OCI-LY1 (cell line): ENCODE data around the gene CRAMP1.

Source experiments
- H2AFZ ChIP-seq: fragments of 200-600 bp; sonication (generic), shearing (Covaris generic); 2 replicates; pipeline ENCODE4 v1.6.0; 2014; ENCODE audit warnings: antibody characterized with exemption, mild to moderate bottlenecking, low read length
- H3F3A ChIP-seq: fragments of 200-600 bp; sonication (generic), shearing (Covaris generic); 2 replicates; pipeline ENCODE4 v1.6.0; 2014; ENCODE audit warnings: mild to moderate bottlenecking, antibody characterized with exemption, low read length, moderate library complexity; ENCODE audit not compliant: insufficient read depth
- H3K27ac ChIP-seq: fragments of 200-600 bp; sonication (generic); 2 replicates; pipeline ENCODE4 v1.5.1; 2014; ENCODE audit warnings: low read length, mixed run types, mild to moderate bottlenecking, low read depth; ENCODE audit not compliant: poor library complexity, severe bottlenecking
- H3K27me3 ChIP-seq: fragments of 200-600 bp; sonication (generic); 2 replicates; pipeline ENCODE4 v1.6.0; 2014; ENCODE audit warnings: antibody characterized with exemption, mild to moderate bottlenecking, low read length, moderate library complexity; ENCODE audit not compliant: insufficient read depth
- H3K36me3 ChIP-seq: fragments of 200-600 bp; sonication (generic); 2 replicates; pipeline ENCODE4 v1.6.1; 2014; ENCODE audit warnings: mild to moderate bottlenecking, antibody characterized with exemption, low read length, moderate library complexity, mixed read lengths; ENCODE audit not compliant: insufficient read depth
- H3K4me1 ChIP-seq: fragments of 200-600 bp; sonication (generic); 2 replicates; pipeline ENCODE4 v1.5.1; 2014; ENCODE audit warnings: mild to moderate bottlenecking, low read length, moderate library complexity; ENCODE audit not compliant: insufficient read depth, severe bottlenecking
- H3K4me2 ChIP-seq: fragments of 200-600 bp; sonication (generic), shearing (Covaris generic); 2 replicates; pipeline ENCODE4 v1.6.1; 2014; ENCODE audit warnings: low read length
- H3K4me3 ChIP-seq: fragments of 200-600 bp; sonication (generic); 2 replicates; pipeline ENCODE4 v1.5.1; 2014; ENCODE audit warnings: low read length, low read depth, mild to moderate bottlenecking, mixed read lengths; ENCODE audit not compliant: poor library complexity, severe bottlenecking
- H3K79me2 ChIP-seq: fragments of 200-600 bp; shearing (Covaris generic); 2 replicates; pipeline ENCODE4 v1.6.1; 2016; ENCODE audit warnings: mixed run types, low read length, mixed read lengths; ENCODE audit not compliant: insufficient read depth
- H3K9ac ChIP-seq: fragments of 200-600 bp; sonication (generic), shearing (Covaris generic); 2 replicates; pipeline ENCODE4 v1.6.1; 2014; ENCODE audit warnings: mild to moderate bottlenecking, low read length, mixed read lengths
- H3K9me2 ChIP-seq: fragments of 200-600 bp; sonication (generic), shearing (Covaris generic); 2 replicates; pipeline ENCODE4 v1.6.1; 2014; ENCODE audit warnings: low read depth, mild to moderate bottlenecking, low read length, mixed read lengths
- H3K9me3 ChIP-seq: fragments of 200-600 bp; shearing (Covaris generic); 2 replicates; pipeline ENCODE4 v1.6.1; 2014; ENCODE audit warnings: low read length, mixed read lengths
- H4K20me1 ChIP-seq: fragments of 200-600 bp; sonication (generic), shearing (Covaris generic); 2 replicates; pipeline ENCODE4 v1.6.0; 2016; ENCODE audit warnings: mild to moderate bottlenecking, low read length; ENCODE audit not compliant: insufficient read depth
- EZH2 ChIP-seq: fragments of 200-600 bp; sonication (generic), shearing (Covaris generic); IDR thresholded peaks from 2 replicates; pipeline ENCODE4 v1.8.0; 2017; ENCODE audit warnings: borderline replicate concordance, mixed run types, mild to moderate bottlenecking, antibody characterized with exemption, low read length, moderate library complexity, mixed read lengths
- TF ChIP-seq, protein P1 (sequence below): fragments of 200-600 bp; sonication (generic), shearing (Covaris generic); IDR thresholded peaks from 2 replicates; pipeline ENCODE4 v1.5.1; 2017; ENCODE audit warnings: mild to moderate bottlenecking, antibody characterized with exemption, low read length, moderate library complexity, mixed read lengths

The CRAMP1 gene

DNA sequence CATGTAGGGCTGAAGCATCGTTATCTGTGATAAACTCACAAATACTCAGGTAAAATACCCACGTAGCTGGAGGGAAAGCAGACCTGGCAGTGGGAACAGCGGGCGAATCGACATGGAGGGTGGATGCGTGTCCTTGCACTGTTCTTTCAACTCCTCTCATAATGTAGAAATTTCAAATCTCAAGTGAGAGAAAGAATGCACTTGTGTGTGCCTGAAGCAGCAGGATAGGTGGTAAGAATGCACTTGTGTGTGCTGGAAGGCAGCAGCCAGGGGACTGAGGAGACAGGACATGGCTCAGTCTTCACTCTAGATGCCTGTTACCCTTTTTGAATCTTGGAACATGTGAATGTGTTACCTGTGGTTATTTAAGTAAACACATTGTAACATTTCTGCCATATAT lies 10.7 kb upstream of the CRAMP1 start:
- TF ChIP-seq, protein P1, sequence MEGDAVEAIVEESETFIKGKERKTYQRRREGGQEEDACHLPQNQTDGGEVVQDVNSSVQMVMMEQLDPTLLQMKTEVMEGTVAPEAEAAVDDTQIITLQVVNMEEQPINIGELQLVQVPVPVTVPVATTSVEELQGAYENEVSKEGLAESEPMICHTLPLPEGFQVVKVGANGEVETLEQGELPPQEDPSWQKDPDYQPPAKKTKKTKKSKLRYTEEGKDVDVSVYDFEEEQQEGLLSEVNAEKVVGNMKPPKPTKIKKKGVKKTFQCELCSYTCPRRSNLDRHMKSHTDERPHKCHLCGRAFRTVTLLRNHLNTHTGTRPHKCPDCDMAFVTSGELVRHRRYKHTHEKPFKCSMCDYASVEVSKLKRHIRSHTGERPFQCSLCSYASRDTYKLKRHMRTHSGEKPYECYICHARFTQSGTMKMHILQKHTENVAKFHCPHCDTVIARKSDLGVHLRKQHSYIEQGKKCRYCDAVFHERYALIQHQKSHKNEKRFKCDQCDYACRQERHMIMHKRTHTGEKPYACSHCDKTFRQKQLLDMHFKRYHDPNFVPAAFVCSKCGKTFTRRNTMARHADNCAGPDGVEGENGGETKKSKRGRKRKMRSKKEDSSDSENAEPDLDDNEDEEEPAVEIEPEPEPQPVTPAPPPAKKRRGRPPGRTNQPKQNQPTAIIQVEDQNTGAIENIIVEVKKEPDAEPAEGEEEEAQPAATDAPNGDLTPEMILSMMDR, result no peak
- TF ChIP-seq EZH2, result no peak
- no peak overlapping the region for H3K4me3 ChIP-seq
- H3K9me2 ChIP-seq, result no peaks in the 10 kb centered on the region
- no peaks in the 10 kb centered on the region for H3K36me3 ChIP-seq
- no peaks in the 10 kb centered on the region for H3K79me2 ChIP-seq
- H3K9me3 ChIP-seq, result no peaks in the 10 kb centered on the region
- no peaks in the 10 kb centered on the region for H3K4me1 ChIP-seq
- H3K27ac ChIP-seq, result no peak overlapping the region
- no peak overlapping the region for H2AFZ ChIP-seq
- H3K9ac ChIP-seq, result no peak overlapping the region
- 0 out of 2 replicates have a peak, but pooled peaks cover 3% of the 10 kb centered on the region for H3F3A ChIP-seq
- no peak overlapping the region for H3K4me2 ChIP-seq
- no peaks in the 10 kb centered on the region for H4K20me1 ChIP-seq
- no peaks in the 10 kb centered on the region for H3K27me3 ChIP-seq

DNA sequence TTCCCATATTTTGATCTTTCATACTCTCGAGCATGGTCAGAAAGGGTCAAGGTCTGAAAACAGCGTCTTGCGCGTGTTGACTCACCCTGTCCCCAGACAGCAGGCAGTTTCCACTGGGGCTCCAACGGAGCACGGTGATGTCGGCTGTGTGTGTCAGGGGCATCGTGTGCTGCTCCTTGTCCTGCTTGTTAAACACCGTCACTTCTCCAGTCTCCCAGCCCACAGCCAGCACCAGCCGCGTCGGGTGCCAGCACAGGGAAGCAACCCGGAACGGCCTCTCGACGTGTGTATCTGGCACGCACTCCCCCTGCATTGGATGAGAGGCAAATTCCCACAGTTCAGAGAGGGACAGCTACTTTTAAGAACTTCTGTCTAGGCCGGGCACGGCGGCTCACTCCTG lies 9.9 kb upstream of the CRAMP1 start:
- 0 out of 2 replicates have a peak, but pooled peaks cover 3% of the 10 kb centered on the region for H3F3A ChIP-seq
- no peak overlapping the region for H3K9ac ChIP-seq
- H3K27me3 ChIP-seq, result no peaks in the 10 kb centered on the region
- H2AFZ ChIP-seq, result no peak overlapping the region
- no peaks in the 10 kb centered on the region; the same call in 1 of the 2 replicates for H3K36me3 ChIP-seq
- no peaks in the 10 kb centered on the region for H3K4me1 ChIP-seq
- no peaks in the 10 kb centered on the region for H4K20me1 ChIP-seq
- no peak overlapping the region for H3K27ac ChIP-seq
- H3K4me2 ChIP-seq, result no peak overlapping the region
- TF ChIP-seq, protein P1, result no peak
- no peak for TF ChIP-seq EZH2
- H3K9me2 ChIP-seq, result no peaks in the 10 kb centered on the region
- no peak overlapping the region for H3K4me3 ChIP-seq
- H3K79me2 ChIP-seq, result no peaks in the 10 kb centered on the region
- H3K9me3 ChIP-seq, result no peaks in the 10 kb centered on the region

DNA sequence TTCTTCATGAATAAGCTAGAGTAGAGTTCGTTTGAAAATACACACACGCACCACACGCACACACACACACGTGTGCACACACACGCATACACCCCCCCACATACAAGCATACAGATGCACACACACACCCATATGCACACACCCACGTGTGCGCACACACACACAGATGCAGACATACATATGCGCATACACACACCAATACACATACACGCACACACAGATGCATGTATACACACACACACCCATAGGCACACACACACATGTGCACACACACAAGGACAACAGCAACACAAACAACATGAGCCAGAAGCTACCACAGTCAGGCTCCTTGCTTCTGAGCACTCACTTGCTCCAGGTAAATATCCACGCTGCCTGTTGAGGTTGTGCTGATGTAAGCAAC lies 5.4 kb upstream of the CRAMP1 start:
- no peak overlapping the region for H3K9ac ChIP-seq

More for the DNA sequence above, 5.4 kb upstream of the CRAMP1 start:
- Histone ChIP-seq H3F3A (0 out of 2 replicates have a peak, but pooled peaks cover 5% of the 10 kb centered on the region), H3K4me1 (peaks cover 27% of the 10 kb centered on the region), H3K27me3 (no peaks in the 10 kb centered on the region), H3K4me3 (no peak overlapping the region), H3K36me3 (no peaks in the 10 kb centered on the region; the same call in 1 of the 2 replicates), H2AFZ (no peak overlapping the region), H3K79me2 (no peaks in the 10 kb centered on the region), H3K9me3 (no peaks in the 10 kb centered on the region), H3K27ac (no peak overlapping the region), H3K4me2 (no peak overlapping the region), H4K20me1 (no peaks in the 10 kb centered on the region), H3K9me2 (no peaks in the 10 kb centered on the region)
- TF ChIP-seq, protein P1, result no peak
- TF ChIP-seq EZH2, result no peak
